ENCODE results near the gene HTRA2. TPM values are rescaled to one million over a fixed set of nuclear protein-coding genes. Genes with fewer than 3 reads are reported as not detected.

HTRA2 gene
- total RNA-seq, 1 donor from 2014 or later, result 25.7 TPM

GRCh38 chr2:74528600-74529356 lies 955 bp upstream of the HTRA2 start:
- H3K4me1 Mint-ChIP-seq, result peaks cover 27% of the 10 kb centered on the region
- no peak for DNase-seq (ENCODE audit: low spot score in 2 of 2, unreplicated experiment in 2 of 2)
- H3K36me3 Mint-ChIP-seq, result peaks cover 24% of the 10 kb centered on the region
- no peak for TF ChIP-seq CTCF (IDR thresholded peaks at IDR 0.05; ENCODE audit: unreplicated experiment)
- H3K9me3 Mint-ChIP-seq, result peaks cover 6% of the 10 kb centered on the region
- H3K27ac Mint-ChIP-seq, result peak overlapping the region; percentile 89
- H3K4me3 Mint-ChIP-seq, result peak overlapping the region; percentile 90
- H3K27me3 Mint-ChIP-seq (ENCODE audit: low read depth), result peaks cover 2% of the 10 kb centered on the region

- Mint-ChIP-seq H3K4me3 (peak overlapping the region; percentile 90), H3K27me3 (ENCODE audit: low read depth) (no peaks in the 10 kb centered on the region), H3K27ac (no peak overlapping the region), H3K9me3 (peaks cover 6% of the 10 kb centered on the region), H3K4me1 (peaks cover 27% of the 10 kb centered on the region), H3K36me3 (peaks cover 18% of the 10 kb centered on the region)
- no peak for TF ChIP-seq CTCF (IDR thresholded peaks at IDR 0.05; ENCODE audit: unreplicated experiment)
- peak in 1 of 2 experiments; percentile 55 for DNase-seq (ENCODE audit: low spot score in 2 of 2, unreplicated experiment in 2 of 2)
These were observed 780 bp downstream of the HTRA2 start for GRCh38 chr2:74530239-74531187.

- peaks cover 2% of the 10 kb centered on the region for H3K9me3 Mint-ChIP-seq
- no peak overlapping the region for H3K4me3 Mint-ChIP-seq
These were observed 1.9 kb downstream of the HTRA2 start for GRCh38 chr2:74531666-74532065.

GRCh38 chr2:74532222-74532621 lies 2.5 kb downstream of the HTRA2 start:
- Mint-ChIP-seq H3K4me3 (peak overlapping the region; percentile 41), H3K36me3 (peaks cover 5% of the 10 kb centered on the region), H3K27ac (no peak overlapping the region), H3K9me3 (no peaks in the 10 kb centered on the region), H3K27me3 (ENCODE audit: low read depth) (no peaks in the 10 kb centered on the region), H3K4me1 (peaks cover 27% of the 10 kb centered on the region)
- no peak for TF ChIP-seq CTCF (IDR thresholded peaks at IDR 0.05; ENCODE audit: unreplicated experiment)
- DNase-seq (ENCODE audit: low spot score in 2 of 2, unreplicated experiment in 2 of 2), result no peak

More at GRCh38 chr2:74531666-74532065, 1.9 kb downstream of the HTRA2 start:
- H3K27ac Mint-ChIP-seq, result no peak overlapping the region
- peaks cover 27% of the 10 kb centered on the region for H3K4me1 Mint-ChIP-seq
- TF ChIP-seq CTCF (IDR thresholded peaks at IDR 0.05; ENCODE audit: unreplicated experiment), result no peak
- DNase-seq (ENCODE audit: low spot score in 2 of 2, unreplicated experiment in 2 of 2), result no peak
- H3K36me3 Mint-ChIP-seq, result peaks cover 10% of the 10 kb centered on the region
- no peaks in the 10 kb centered on the region for H3K27me3 Mint-ChIP-seq (ENCODE audit: low read depth)

GRCh38 chr2:74533464-74533863 lies 3.7 kb downstream of the HTRA2 start:
- Mint-ChIP-seq H3K36me3 (no peaks in the 10 kb centered on the region), H3K4me1 (peaks cover 21% of the 10 kb centered on the region), H3K27ac (no peak overlapping the region), H3K27me3 (ENCODE audit: low read depth) (no peaks in the 10 kb centered on the region), H3K9me3 (no peaks in the 10 kb centered on the region), H3K4me3 (no peak overlapping the region)
- no peak for DNase-seq (ENCODE audit: low spot score in 2 of 2, unreplicated experiment in 2 of 2)
- no peak for TF ChIP-seq CTCF (IDR thresholded peaks at IDR 0.05; ENCODE audit: unreplicated experiment)
